ENCODE measurements around the gene DNPEP. TPM values are rescaled to one million over a fixed set of nuclear protein-coding genes. Genes with fewer than 3 reads are reported as not detected.

Gene DNPEP
- total RNA-seq, 6 experiments from 2014 or later, result 37.1 to 60.2 (median 47.0) TPM

DNA sequence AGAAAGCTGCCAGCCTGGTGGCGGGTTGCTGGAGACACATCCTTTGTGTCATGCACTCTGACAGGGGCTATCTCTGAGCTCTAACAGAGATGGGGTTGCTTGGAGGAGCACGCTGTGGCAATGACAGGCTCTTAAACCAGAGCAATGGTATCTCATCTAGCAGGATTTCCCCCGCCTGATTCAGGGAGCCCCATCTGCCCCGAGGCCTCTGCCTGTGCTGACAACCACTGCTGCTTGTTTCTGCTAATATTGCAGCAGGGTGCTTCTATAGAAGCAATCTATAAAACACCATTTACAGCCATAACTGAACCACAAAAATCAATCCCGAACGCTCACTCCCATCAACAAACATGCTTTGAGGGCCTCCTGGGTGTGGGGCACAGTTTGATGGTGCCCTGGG, 12.8 kb upstream of the DNPEP start:
- H3K27me3 ChIP-seq, result no peaks in the 10 kb centered on the region
- H3K36me3 ChIP-seq, result no peaks in the 10 kb centered on the region
- intact Hi-C loops (cut with DNase I), result loop anchor here in 1 of 2 donors (10.0 kb wide), 1 partner anchor 124 kb away; no protein-coding TSS in a partner anchor
- ATAC-seq (no peak), DNase-seq (no peak)
- H3K9me3 ChIP-seq, result no peaks in the 10 kb centered on the region
- TF ChIP-seq POLR2A (IDR thresholded peaks at IDR 0.05) (no peak), CTCF (IDR thresholded peaks at IDR 0.05) (no peak)
- H3K4me1 ChIP-seq, result peaks cover 0 to 15% (median 0%) of the 10 kb centered on the region in 4 donors
- no peak overlapping the region for H3K27ac ChIP-seq
- WGBS (ENCODE audit: insufficient coverage, low coverage, low lambda C conversion rate, missing lambda C conversion rate), result 26% methylated on average over 3 of the region's 6 CpGs
- no peak overlapping the region for H3K4me3 ChIP-seq

DNA sequence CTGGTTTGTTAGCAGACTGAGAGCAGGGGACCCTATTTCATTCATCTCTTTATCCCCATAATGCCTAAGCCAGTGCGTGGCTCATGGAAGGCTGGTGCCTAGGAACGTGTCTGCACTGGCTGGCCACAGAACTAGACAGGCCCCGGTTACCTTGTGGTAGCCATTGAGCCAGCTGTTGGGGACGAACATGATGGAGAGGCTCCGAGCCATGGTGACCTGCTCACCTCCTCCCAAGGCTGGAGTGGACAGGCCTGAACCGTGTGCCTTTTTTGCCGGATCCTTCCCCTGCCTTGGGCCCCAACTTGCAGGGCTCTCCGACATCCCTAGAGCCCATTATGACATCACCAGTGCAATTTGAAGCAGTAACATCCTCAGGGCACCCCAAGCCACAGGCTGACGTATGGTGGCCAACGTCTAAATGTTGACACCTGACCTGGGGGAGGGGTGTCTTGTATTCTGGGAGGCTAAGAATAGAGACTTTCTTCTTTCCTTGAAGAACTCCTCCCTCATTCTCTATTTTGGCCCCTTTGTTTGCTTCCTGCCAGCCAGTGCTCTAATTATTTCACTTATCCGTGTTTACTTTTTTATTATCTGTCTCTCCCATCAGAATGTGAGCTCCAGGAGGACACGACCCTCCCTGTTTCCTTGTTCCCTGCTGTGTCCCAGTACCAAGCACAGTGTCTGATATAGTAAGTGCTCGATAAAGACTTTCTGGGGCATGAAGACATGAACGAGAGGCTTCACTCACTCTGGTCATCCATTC, 12.2 kb upstream of the DNPEP start:
- no peak for ATAC-seq
- no peaks in the 10 kb centered on the region for H3K36me3 ChIP-seq
- no peaks in the 10 kb centered on the region for H3K9me3 ChIP-seq
- no peaks in the 10 kb centered on the region for H3K27me3 ChIP-seq
- no peak overlapping the region for H3K4me3 ChIP-seq
- TF ChIP-seq POLR2A (IDR thresholded peaks at IDR 0.05) (no peak), CTCF (IDR thresholded peaks at IDR 0.05) (no peak)
- 72% methylated on average over 7 of the region's 14 CpGs for WGBS (ENCODE audit: insufficient coverage, low coverage, low lambda C conversion rate, missing lambda C conversion rate)
- no peak for DNase-seq
- intact Hi-C loops (cut with DNase I), result loop anchor here in 1 of 2 donors (10.0 kb wide), 1 partner anchor 125 kb away; no protein-coding TSS in a partner anchor
- H3K4me1 ChIP-seq, result peaks cover 0 to 15% (median 0%) of the 10 kb centered on the region in 4 donors
- no peak overlapping the region for H3K27ac ChIP-seq

DNA sequence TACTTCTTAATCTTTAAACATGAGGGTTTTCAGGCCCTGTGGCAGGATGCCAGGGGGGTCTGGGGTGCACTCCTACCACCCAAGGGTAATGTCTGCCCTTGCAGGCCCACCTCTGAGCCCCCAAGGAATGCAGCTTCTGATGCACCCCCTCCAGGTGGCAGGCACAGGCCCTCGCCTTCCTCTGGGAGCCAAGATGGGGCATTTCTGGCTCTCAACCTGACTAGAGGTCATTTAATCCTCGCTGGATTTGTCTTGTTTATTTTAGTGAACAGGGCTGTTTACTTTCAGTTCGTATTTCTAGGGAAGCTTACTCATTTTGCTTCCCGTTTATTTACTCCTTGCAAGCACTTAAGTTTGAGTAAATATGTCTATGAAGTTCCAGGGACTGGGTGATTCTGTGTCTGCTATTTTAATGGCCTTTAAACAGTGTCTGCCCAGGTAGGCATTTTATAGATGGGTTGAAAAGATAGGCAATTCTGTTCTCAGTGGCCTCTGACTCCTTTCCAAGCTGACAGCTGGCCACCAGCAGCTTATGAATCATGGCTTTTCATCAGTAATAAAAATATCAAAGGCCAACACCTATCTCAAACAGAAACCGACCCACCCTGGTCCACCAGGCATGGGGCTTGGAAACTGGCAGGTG, 11.1 kb upstream of the DNPEP start:
- H3K4me1 ChIP-seq, result peaks cover 0 to 15% (median 0%) of the 10 kb centered on the region in 4 donors
- 15% methylated on average over 4 of the region's 5 CpGs for WGBS (ENCODE audit: insufficient coverage, low coverage, low lambda C conversion rate, missing lambda C conversion rate)
- H3K9me3 ChIP-seq, result no peaks in the 10 kb centered on the region
- DNase-seq (peak in 1 of 3 donors; percentile 54), ATAC-seq (peak; percentile 78 to 84 (median 81))
- H3K27ac ChIP-seq, result peak overlapping the region in 2 of 3 donors; percentile 20 to 57
- no peaks in the 10 kb centered on the region for H3K27me3 ChIP-seq
- no peaks in the 10 kb centered on the region for H3K36me3 ChIP-seq
- peak overlapping the region in 1 of 3 donors; percentile 18 for H3K4me3 ChIP-seq
- intact Hi-C loops (cut with DNase I), result no loop called here
- TF ChIP-seq POLR2A (IDR thresholded peaks at IDR 0.05) (no peak), CTCF (IDR thresholded peaks at IDR 0.05) (no peak)

DNA sequence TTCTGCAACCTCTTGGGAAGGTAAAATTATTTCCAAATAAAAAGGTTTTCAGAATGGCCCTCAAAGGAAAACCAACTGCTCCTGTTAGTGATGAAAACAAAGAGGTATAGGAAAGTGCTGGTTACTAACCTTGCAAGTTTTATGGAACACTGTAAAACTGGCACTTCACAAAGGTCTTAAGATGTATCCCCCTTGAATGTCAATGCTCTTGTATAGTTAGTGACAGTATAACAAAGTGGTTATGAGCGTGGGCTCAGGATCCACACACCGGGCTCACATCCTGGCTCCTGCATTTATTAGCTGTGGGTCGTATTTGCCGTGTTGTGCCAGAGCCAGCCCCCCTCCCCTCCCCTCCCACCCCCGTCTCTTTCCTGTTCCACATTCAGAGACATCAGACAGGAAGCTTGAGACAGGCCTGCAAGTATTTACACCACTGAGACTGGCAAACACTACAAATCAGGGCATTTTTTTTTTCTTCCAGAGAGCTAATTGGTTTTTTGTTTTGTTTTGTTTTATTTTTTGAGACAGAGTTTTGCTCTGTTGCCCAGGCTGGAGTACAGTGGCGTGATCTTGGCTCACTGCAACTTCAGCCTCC, 9.2 kb upstream of the DNPEP start:
- Histone ChIP-seq H3K4me3 (no peak overlapping the region), H3K27me3 (no peaks in the 10 kb centered on the region), H3K36me3 (no peaks in the 10 kb centered on the region), H3K27ac (no peak overlapping the region), H3K4me1 (peaks cover 0 to 15% (median 0%) of the 10 kb centered on the region in 4 donors), H3K9me3 (no peaks in the 10 kb centered on the region)
- DNase-seq, result peak in 1 of 3 donors; percentile 21
- ATAC-seq, result no peak
- no peak for TF ChIP-seq CTCF (IDR thresholded peaks at IDR 0.05)
- no peak for TF ChIP-seq POLR2A (IDR thresholded peaks at IDR 0.05)
- 68% methylated on average over 6 of the region's 6 CpGs for WGBS (ENCODE audit: insufficient coverage, low coverage, low lambda C conversion rate, missing lambda C conversion rate)
- intact Hi-C loops (cut with DNase I), result no loop called here

Measured in right lobe of liver (tissue), 6 donors.